NB4 (cell line): Measurements from ENCODE around the gene SEMA4G.

Experiments
- MYC ChIP-seq: IDR thresholded peaks from 2 replicates; pipeline ENCODE4 v1.6.1; 2011; ENCODE audit warnings: low read depth, low read length
- POLR2A ChIP-seq: IDR thresholded peaks from 2 replicates; pipeline ENCODE4 v1.6.1; 2011; ENCODE audit warnings: mild to moderate bottlenecking; ENCODE audit not compliant: insufficient read length; ENCODE audit errors: extremely low read depth
- TF ChIP-seq, protein P1 (sequence below): IDR thresholded peaks from one replicate; pipeline ENCODE4 v1.5.1; 2012; ENCODE audit warnings: low read depth, low read length

DNA sequence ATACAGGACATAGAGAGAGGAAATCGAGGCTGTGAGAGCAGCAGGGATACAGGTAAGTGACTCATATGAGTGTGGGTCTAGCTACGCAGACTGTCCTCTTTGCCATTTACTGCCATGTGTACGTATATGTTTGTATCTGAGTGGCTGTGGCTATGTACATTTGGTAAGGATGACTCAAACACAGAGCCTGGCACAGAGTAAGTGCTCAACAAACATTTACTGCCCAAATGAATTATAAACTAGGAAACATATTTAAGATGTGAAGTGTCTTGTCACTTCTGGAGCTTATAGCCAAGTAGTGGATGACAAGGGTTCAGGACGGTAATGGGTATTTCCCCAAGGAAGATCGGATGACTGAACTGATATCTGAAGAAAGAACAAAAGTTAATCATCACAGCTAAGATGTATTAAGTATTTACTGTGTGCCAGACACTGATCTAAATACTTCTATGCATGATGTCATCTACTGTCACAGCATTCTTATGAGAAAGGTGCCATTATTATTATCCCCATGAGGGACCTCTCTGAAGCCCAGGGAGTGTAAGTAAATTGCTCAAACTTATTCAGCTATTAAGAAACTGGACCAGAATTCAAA, 12.0 kb downstream of the SEMA4G start:
- TF ChIP-seq, protein P1, sequence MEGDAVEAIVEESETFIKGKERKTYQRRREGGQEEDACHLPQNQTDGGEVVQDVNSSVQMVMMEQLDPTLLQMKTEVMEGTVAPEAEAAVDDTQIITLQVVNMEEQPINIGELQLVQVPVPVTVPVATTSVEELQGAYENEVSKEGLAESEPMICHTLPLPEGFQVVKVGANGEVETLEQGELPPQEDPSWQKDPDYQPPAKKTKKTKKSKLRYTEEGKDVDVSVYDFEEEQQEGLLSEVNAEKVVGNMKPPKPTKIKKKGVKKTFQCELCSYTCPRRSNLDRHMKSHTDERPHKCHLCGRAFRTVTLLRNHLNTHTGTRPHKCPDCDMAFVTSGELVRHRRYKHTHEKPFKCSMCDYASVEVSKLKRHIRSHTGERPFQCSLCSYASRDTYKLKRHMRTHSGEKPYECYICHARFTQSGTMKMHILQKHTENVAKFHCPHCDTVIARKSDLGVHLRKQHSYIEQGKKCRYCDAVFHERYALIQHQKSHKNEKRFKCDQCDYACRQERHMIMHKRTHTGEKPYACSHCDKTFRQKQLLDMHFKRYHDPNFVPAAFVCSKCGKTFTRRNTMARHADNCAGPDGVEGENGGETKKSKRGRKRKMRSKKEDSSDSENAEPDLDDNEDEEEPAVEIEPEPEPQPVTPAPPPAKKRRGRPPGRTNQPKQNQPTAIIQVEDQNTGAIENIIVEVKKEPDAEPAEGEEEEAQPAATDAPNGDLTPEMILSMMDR = no peak
- no peak for TF ChIP-seq POLR2A
- no peak for TF ChIP-seq MYC
